ENCODE results near the gene IPO5.
A peak's percentile ranks its signal among the peaks of the same experiment; 100 is the strongest.

Gene IPO5

DNA sequence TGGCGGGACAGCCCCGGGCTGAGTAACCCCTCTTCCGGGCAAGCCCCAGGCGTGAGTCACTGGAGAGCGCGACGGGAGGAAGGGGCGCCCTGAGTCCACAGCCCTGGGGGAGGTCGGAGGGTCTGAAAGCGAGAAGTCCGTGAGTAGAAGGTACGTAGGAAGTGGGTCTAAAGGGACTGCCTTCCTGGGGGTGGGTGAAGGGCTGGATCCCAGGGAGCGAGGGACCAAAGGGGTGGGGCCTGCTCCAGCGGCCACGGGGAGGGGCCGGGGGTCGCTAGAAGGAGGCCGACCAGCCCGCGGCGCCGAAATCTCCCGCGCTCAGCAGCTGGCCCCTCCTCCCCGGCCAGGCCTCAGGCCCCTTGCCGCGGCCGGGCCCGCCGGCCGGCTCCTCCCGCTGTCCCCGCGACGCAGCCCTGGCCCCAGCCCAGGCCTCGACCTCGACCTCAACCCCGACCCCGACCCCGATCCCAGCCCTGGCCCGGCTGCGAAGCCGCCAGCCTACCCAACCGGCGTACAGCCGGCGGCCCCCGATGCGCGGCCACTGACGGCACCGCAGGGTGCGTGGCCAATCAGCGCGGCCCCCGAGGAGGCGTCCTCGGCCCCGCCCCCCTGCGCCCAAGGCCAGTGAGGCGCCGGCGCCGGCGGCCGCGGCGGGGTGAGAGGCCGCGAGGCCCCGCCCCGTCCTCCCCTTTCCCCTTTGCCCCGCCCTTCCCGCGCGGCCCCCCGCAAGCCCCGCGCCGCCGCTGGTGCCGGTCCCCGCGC, 22.6 kb downstream of the IPO5 start:
- no peaks in the 10 kb centered on the region for H3K9me3 ChIP-seq (ENCODE audit: control insufficient read depth in 5 of 5, low read length in 5 of 5)
- no peaks in the 10 kb centered on the region for H3K36me3 ChIP-seq (ENCODE audit: control insufficient read depth in 5 of 5, insufficient read depth in 5 of 5, low read length in 5 of 5)
- H3K4me1 ChIP-seq (ENCODE audit: control insufficient read depth in 5 of 5, insufficient read depth in 5 of 5, low read length in 5 of 5): peaks cover 1 to 28% (median 25%) of the 10 kb centered on the region in 5 donors
- H3K9ac ChIP-seq (ENCODE audit: low read length in 5 of 5): peak overlapping the region in 4 of 5 donors; percentile 78 to 86 (median 83)
- no peaks in the 10 kb centered on the region for H3K27me3 ChIP-seq (ENCODE audit: control insufficient read depth in 5 of 5, insufficient read depth in 4 of 5, low read length in 5 of 5)
- H3K27ac ChIP-seq (ENCODE audit: low read depth, low read length): peak overlapping the region; percentile 84
- H3K4me3 ChIP-seq (ENCODE audit: low read depth in 1 of 5, low read length in 5 of 5): peak overlapping the region; percentile 65 to 93 (median 87)

- H3K4me3 ChIP-seq (ENCODE audit: low read depth in 1 of 5, low read length in 5 of 5): peak overlapping the region; percentile 73 to 93 (median 87)
- peaks cover 1 to 28% (median 25%) of the 10 kb centered on the region in 5 donors for H3K4me1 ChIP-seq (ENCODE audit: control insufficient read depth in 5 of 5, insufficient read depth in 5 of 5, low read length in 5 of 5)
- H3K9ac ChIP-seq (ENCODE audit: low read length in 5 of 5): peak overlapping the region; percentile 71 to 97 (median 90)
- no peaks in the 10 kb centered on the region for H3K27me3 ChIP-seq (ENCODE audit: control insufficient read depth in 5 of 5, insufficient read depth in 4 of 5, low read length in 5 of 5)
- peak overlapping the region; percentile 94 for H3K27ac ChIP-seq (ENCODE audit: low read depth, low read length)
- H3K36me3 ChIP-seq (ENCODE audit: control insufficient read depth in 5 of 5, insufficient read depth in 5 of 5, low read length in 5 of 5): no peaks in the 10 kb centered on the region
- no peaks in the 10 kb centered on the region for H3K9me3 ChIP-seq (ENCODE audit: control insufficient read depth in 5 of 5, low read length in 5 of 5)
Observed at GRCh38 chr13:97976610-97977521, 23.4 kb downstream of the IPO5 start.

- Histone ChIP-seq H3K27ac (ENCODE audit: low read depth, low read length) (peak overlapping the region; percentile 13), H3K4me1 (ENCODE audit: control insufficient read depth in 5 of 5, insufficient read depth in 5 of 5, low read length in 5 of 5) (peaks cover 1 to 30% (median 25%) of the 10 kb centered on the region in 5 donors), H3K27me3 (ENCODE audit: control insufficient read depth in 5 of 5, insufficient read depth in 4 of 5, low read length in 5 of 5) (no peaks in the 10 kb centered on the region), H3K36me3 (ENCODE audit: control insufficient read depth in 5 of 5, insufficient read depth in 5 of 5, low read length in 5 of 5) (peaks cover 0 to 3% (median 0%) of the 10 kb centered on the region in 5 donors), H3K9me3 (ENCODE audit: control insufficient read depth in 5 of 5, low read length in 5 of 5) (no peaks in the 10 kb centered on the region), H3K9ac (ENCODE audit: low read length in 5 of 5) (peak overlapping the region in 1 of 5 donors; percentile 85), H3K4me3 (ENCODE audit: low read depth in 1 of 5, low read length in 5 of 5) (peak overlapping the region in 1 of 5 donors; percentile 93)
Observed at GRCh38 chr13:97977982-97978381, 24.5 kb downstream of the IPO5 start.

DNA sequence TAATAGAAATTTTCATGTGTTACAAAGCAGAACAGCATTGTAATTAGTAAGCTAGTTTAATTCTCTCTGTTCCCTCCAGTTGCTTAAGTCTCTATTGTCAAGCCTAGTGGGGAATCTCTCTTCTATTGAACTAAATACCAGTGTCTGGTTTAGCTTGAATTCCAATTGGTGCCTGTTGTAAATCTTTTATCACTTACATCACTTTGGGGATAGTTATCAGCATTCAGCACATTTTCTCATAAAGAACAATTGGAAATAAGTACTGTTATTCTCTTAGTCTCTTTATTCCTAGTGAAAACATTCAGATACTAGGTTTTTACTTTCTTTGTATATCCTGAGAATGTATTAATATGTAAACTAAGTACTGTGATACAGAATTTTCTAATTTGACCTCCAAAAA, 25.2 kb downstream of the IPO5 start:
- Histone ChIP-seq H3K27me3 (ENCODE audit: control insufficient read depth in 5 of 5, insufficient read depth in 4 of 5, low read length in 5 of 5) (no peaks in the 10 kb centered on the region), H3K27ac (ENCODE audit: low read depth, low read length) (peak overlapping the region; percentile 13), H3K9ac (ENCODE audit: low read length in 5 of 5) (peak overlapping the region in 1 of 5 donors; percentile 28), H3K4me1 (ENCODE audit: control insufficient read depth in 5 of 5, insufficient read depth in 5 of 5, low read length in 5 of 5) (peaks cover 1 to 30% (median 25%) of the 10 kb centered on the region in 5 donors), H3K36me3 (ENCODE audit: control insufficient read depth in 5 of 5, insufficient read depth in 5 of 5, low read length in 5 of 5) (peaks cover 0 to 5% (median 0%) of the 10 kb centered on the region in 5 donors), H3K9me3 (ENCODE audit: control insufficient read depth in 5 of 5, low read length in 5 of 5) (no peaks in the 10 kb centered on the region), H3K4me3 (ENCODE audit: low read depth in 1 of 5, low read length in 5 of 5) (peak overlapping the region in 1 of 5 donors; percentile 45)

DNA sequence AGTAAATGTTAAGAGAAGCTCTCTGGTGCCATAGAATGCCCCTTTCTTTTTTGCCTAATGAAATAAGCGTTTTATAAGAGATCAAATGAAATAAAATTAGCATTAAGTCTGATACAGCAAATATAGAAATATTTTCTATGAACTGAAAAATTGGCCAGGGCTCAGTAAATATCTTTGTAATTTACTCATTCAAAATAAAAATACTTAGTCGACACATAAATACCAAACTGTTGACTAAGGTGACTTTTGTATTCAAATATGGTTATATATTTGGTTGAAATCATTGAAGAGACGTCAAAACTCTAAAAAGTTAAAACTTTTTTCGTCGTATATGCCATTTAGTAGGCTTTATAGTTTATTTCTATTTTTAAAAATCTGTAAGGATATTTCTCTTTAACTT, 25.6 kb downstream of the IPO5 start:
- Histone ChIP-seq H3K4me1 (ENCODE audit: control insufficient read depth in 5 of 5, insufficient read depth in 5 of 5, low read length in 5 of 5) (peaks cover 1 to 30% (median 25%) of the 10 kb centered on the region in 5 donors), H3K9ac (ENCODE audit: low read length in 5 of 5) (peak overlapping the region in 1 of 5 donors; percentile 28), H3K36me3 (ENCODE audit: control insufficient read depth in 5 of 5, insufficient read depth in 5 of 5, low read length in 5 of 5) (peaks cover 0 to 6% (median 0%) of the 10 kb centered on the region in 5 donors), H3K27ac (ENCODE audit: low read depth, low read length) (peak overlapping the region; percentile 13), H3K27me3 (ENCODE audit: control insufficient read depth in 5 of 5, insufficient read depth in 4 of 5, low read length in 5 of 5) (no peaks in the 10 kb centered on the region), H3K9me3 (ENCODE audit: control insufficient read depth in 5 of 5, low read length in 5 of 5) (no peaks in the 10 kb centered on the region), H3K4me3 (ENCODE audit: low read depth in 1 of 5, low read length in 5 of 5) (no peak overlapping the region)

DNA sequence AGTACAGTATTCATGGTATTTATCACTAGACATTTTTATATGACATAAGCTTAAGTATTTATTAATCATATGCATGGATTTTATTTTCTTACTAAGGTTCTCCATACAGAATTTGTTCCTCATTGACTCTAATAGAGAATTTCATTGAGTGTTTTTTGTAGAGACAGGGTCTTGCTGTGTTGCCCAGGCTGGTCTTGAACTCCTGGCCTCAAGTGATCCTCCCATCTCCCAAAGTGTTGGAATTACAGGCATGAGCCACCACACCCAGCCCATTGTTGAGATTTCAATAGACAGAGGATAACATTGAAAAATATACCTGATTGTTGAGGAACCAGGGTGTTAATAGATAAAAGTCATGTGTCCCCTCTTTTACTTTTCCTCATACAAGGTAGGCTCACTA, 26.1 kb downstream of the IPO5 start:
- H3K4me3 ChIP-seq (ENCODE audit: low read depth in 1 of 5, low read length in 5 of 5): no peak overlapping the region
- peaks cover 1 to 30% (median 25%) of the 10 kb centered on the region in 5 donors for H3K4me1 ChIP-seq (ENCODE audit: control insufficient read depth in 5 of 5, insufficient read depth in 5 of 5, low read length in 5 of 5)
- no peak overlapping the region for H3K27ac ChIP-seq (ENCODE audit: low read depth, low read length)
- no peaks in the 10 kb centered on the region for H3K27me3 ChIP-seq (ENCODE audit: control insufficient read depth in 5 of 5, insufficient read depth in 4 of 5, low read length in 5 of 5)
- no peak overlapping the region for H3K9ac ChIP-seq (ENCODE audit: low read length in 5 of 5)
- H3K9me3 ChIP-seq (ENCODE audit: control insufficient read depth in 5 of 5, low read length in 5 of 5): no peaks in the 10 kb centered on the region
- peaks cover 0 to 9% (median under 1%) of the 10 kb centered on the region in 5 donors for H3K36me3 ChIP-seq (ENCODE audit: control insufficient read depth in 5 of 5, insufficient read depth in 5 of 5, low read length in 5 of 5)

- Histone ChIP-seq H3K4me1 (ENCODE audit: control insufficient read depth in 5 of 5, insufficient read depth in 5 of 5, low read length in 5 of 5) (peaks cover 1 to 19% (median 13%) of the 10 kb centered on the region in 5 donors), H3K9ac (ENCODE audit: low read length in 5 of 5) (no peak overlapping the region), H3K27me3 (ENCODE audit: control insufficient read depth in 5 of 5, insufficient read depth in 4 of 5, low read length in 5 of 5) (no peaks in the 10 kb centered on the region), H3K9me3 (ENCODE audit: control insufficient read depth in 5 of 5, low read length in 5 of 5) (no peaks in the 10 kb centered on the region), H3K36me3 (ENCODE audit: control insufficient read depth in 5 of 5, insufficient read depth in 5 of 5, low read length in 5 of 5) (peaks cover 6 to 31% (median 19%) of the 10 kb centered on the region in 5 donors), H3K27ac (ENCODE audit: low read depth, low read length) (no peak overlapping the region), H3K4me3 (ENCODE audit: low read depth in 1 of 5, low read length in 5 of 5) (no peak overlapping the region)
Observed at GRCh38 chr13:97982286-97982685, 28.8 kb downstream of the IPO5 start.

DNA sequence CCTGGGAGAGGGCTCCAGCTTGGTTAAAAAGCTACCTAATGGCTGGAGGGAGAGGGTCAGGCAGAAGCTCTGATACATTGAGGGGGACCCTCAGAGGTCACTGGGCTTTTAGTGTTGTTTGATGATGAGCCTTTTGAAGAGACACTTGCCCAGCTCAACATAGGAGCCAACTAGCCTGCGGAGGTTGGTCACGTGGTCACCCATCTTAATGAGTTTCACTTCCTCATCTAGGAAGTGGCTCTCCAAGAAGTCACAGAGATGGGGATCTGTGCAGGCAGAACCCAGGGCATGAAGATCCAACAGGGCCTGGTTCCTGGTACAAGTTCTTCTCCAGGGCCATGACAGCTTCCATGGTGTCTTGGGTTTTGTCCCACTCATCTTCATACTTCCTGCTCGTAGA, 33.4 kb downstream of the IPO5 start:
- Histone ChIP-seq H3K36me3 (ENCODE audit: control insufficient read depth in 5 of 5, insufficient read depth in 5 of 5, low read length in 5 of 5) (peaks cover 36 to 71% (median 55%) of the 10 kb centered on the region in 5 donors), H3K4me3 (ENCODE audit: low read depth in 1 of 5, low read length in 5 of 5) (no peak overlapping the region), H3K9me3 (ENCODE audit: control insufficient read depth in 5 of 5, low read length in 5 of 5) (no peaks in the 10 kb centered on the region), H3K27ac (ENCODE audit: low read depth, low read length) (no peak overlapping the region), H3K4me1 (ENCODE audit: control insufficient read depth in 5 of 5, insufficient read depth in 5 of 5, low read length in 5 of 5) (peaks cover 0 to 2% (median 0%) of the 10 kb centered on the region in 5 donors), H3K9ac (ENCODE audit: low read length in 5 of 5) (no peak overlapping the region), H3K27me3 (ENCODE audit: control insufficient read depth in 5 of 5, insufficient read depth in 4 of 5, low read length in 5 of 5) (no peaks in the 10 kb centered on the region)

GRCh38 chr13:97999653-98000052, 46.2 kb downstream of the IPO5 start:
- Histone ChIP-seq H3K4me1 (ENCODE audit: control insufficient read depth in 5 of 5, insufficient read depth in 5 of 5, low read length in 5 of 5) (no peaks in the 10 kb centered on the region), H3K9ac (ENCODE audit: low read length in 5 of 5) (no peak overlapping the region), H3K4me3 (ENCODE audit: low read depth in 1 of 5, low read length in 5 of 5) (no peak overlapping the region), H3K27me3 (ENCODE audit: control insufficient read depth in 5 of 5, insufficient read depth in 4 of 5, low read length in 5 of 5) (no peaks in the 10 kb centered on the region), H3K27ac (ENCODE audit: low read depth, low read length) (no peak overlapping the region), H3K36me3 (ENCODE audit: control insufficient read depth in 5 of 5, insufficient read depth in 5 of 5, low read length in 5 of 5) (peaks cover 38 to 79% (median 60%) of the 10 kb centered on the region in 5 donors), H3K9me3 (ENCODE audit: control insufficient read depth in 5 of 5, low read length in 5 of 5) (no peaks in the 10 kb centered on the region)

All from subcutaneous abdominal adipose tissue (tissue), 5 donors.